Endothelial cell of umbilical vein (primary cell): ENCODE results near the gene ACADS.

Experiments used
- CTCF ChIP-seq, 2 donors: IDR thresholded peaks; 1 replicate in 1 of 2; 2 replicates in 1 of 2; pipeline ENCODE4 v1.5.1; 2011; ENCODE audit warnings: low read length in 2 of 2, mild to moderate bottlenecking in 2 of 2, moderate library complexity in 2 of 2, control low read depth in 1 of 2, inconsistent platforms in 1 of 2, low read depth in 1 of 2; ENCODE audit not compliant: insufficient read depth in 1 of 2; ENCODE audit errors: extremely low read depth in 1 of 2
- POLR2A ChIP-seq: IDR thresholded peaks from 2 replicates; pipeline ENCODE4 v1.6.1; 2012; ENCODE audit warnings: low read depth, mild to moderate bottlenecking, control low read depth, low read length

GRCh38 chr12:120771097-120771496 is 45.5 kb downstream of the ACADS start:
- no peak for TF ChIP-seq POLR2A
- TF ChIP-seq CTCF (IDR thresholded peaks at IDR 0.05; ENCODE audit: extremely low read depth in 1 of 2, insufficient read depth in 1 of 2, low read depth in 1 of 2, low read length in 2 of 2), result no peak
